Liver (tissue), 9 donors: ENCODE results near the gene MTARC1. TPM values are rescaled to one million over a fixed set of nuclear protein-coding genes. Genes with fewer than 3 reads are reported as not detected.

Source experiments
- DNase-seq: peaks from one replicate; pipeline ENCODE4 v3.0.0-alpha.2; 2017; ENCODE audit warnings: low spot score
- H3K27ac ChIP-seq, 2 donors: one replicate each; pipeline ENCODE4 v1.7.0; 2013; ENCODE audit warnings: inconsistent platforms in 2 of 2, low read length in 2 of 2, control low read depth in 1 of 2, low read depth in 1 of 2, mild to moderate bottlenecking in 1 of 2
- H3K27me3 ChIP-seq, 4 donors: one replicate each; pipeline versions ENCODE4 v1.6.1 to v1.7.0; 2013; ENCODE audit warnings: low read length in 3 of 4, inconsistent platforms in 1 of 4, mild to moderate bottlenecking in 1 of 4, moderate library complexity in 1 of 4; ENCODE audit not compliant: control insufficient read depth in 4 of 4, insufficient read depth in 4 of 4
- H3K36me3 ChIP-seq, 4 donors: one replicate each; pipeline versions ENCODE4 v1.6.1 to v1.7.0; 2013; ENCODE audit warnings: low read length in 3 of 4, mild to moderate bottlenecking in 3 of 4, low read depth in 1 of 4, moderate library complexity in 1 of 4; ENCODE audit not compliant: control insufficient read depth in 4 of 4, insufficient read depth in 3 of 4
- H3K4me1 ChIP-seq, 4 donors: one replicate each; pipeline versions ENCODE4 v1.6.1 to v1.7.0; 2013; ENCODE audit warnings: low read length in 3 of 4, mild to moderate bottlenecking in 3 of 4, moderate library complexity in 1 of 4; ENCODE audit not compliant: control insufficient read depth in 4 of 4, insufficient read depth in 4 of 4
- H3K4me3 ChIP-seq, 3 donors: one replicate each; pipeline versions ENCODE4 v1.6.1 to v1.7.0; 2013; ENCODE audit warnings: low read length in 3 of 3, control low read depth in 1 of 3, low read depth in 1 of 3, mild to moderate bottlenecking in 1 of 3
- H3K9ac ChIP-seq, 2 donors: one replicate each; pipeline ENCODE4 v1.7.0; 2013; ENCODE audit warnings: low read length in 2 of 2, mild to moderate bottlenecking in 2 of 2, moderate library complexity in 2 of 2, control low read depth in 1 of 2, low read depth in 1 of 2
- H3K9me3 ChIP-seq, 4 donors: one replicate each; pipeline versions ENCODE4 v1.6.1 to v1.7.0; 2013; ENCODE audit warnings: low read length in 3 of 4; ENCODE audit not compliant: control insufficient read depth in 4 of 4
- ATF3 ChIP-seq: IDR thresholded peaks from 2 replicates; pipeline ENCODE4 v1.6.1; 2016; ENCODE audit warnings: antibody characterized with exemption
- CTCF ChIP-seq: fragments of 150-350 bp; IDR thresholded peaks from 2 replicates; pipeline ENCODE4 v1.5.1; 2017; ENCODE audit warnings: improper control_type of control experiment, low read depth, low read length; ENCODE audit not compliant: missing input control
- FOXA1 ChIP-seq: IDR thresholded peaks from 2 replicates; pipeline ENCODE4 v1.6.1; 2016; ENCODE audit warnings: antibody characterized with exemption
- FOXA2 ChIP-seq: IDR thresholded peaks from 2 replicates; pipeline ENCODE4 v1.6.1; 2016; ENCODE audit warnings: antibody characterized with exemption
- GABPA ChIP-seq, 2 donors: IDR thresholded peaks in 1 of 2; conservative IDR thresholded peaks in 1 of 2; 2 replicates each; pipeline ENCODE4 v1.6.1; 2016; ENCODE audit warnings: antibody characterized with exemption in 2 of 2, mild to moderate bottlenecking in 1 of 2, moderate library complexity in 1 of 2
- HNF4A ChIP-seq, 2 donors: conservative IDR thresholded peaks; 2 replicates each; pipeline ENCODE4 v1.6.1; 2016; ENCODE audit warnings: antibody characterized with exemption in 2 of 2, mild to moderate bottlenecking in 2 of 2
- HNF4G ChIP-seq: IDR thresholded peaks from 2 replicates; pipeline ENCODE4 v1.6.1; 2016; ENCODE audit warnings: antibody characterized with exemption
- JUND ChIP-seq, 2 donors: IDR thresholded peaks; 2 replicates each; pipeline ENCODE4 v1.6.1; 2016; ENCODE audit warnings: antibody characterized with exemption in 2 of 2
- MAX ChIP-seq: IDR thresholded peaks from 2 replicates; pipeline ENCODE4 v1.6.1; 2016; ENCODE audit warnings: antibody characterized with exemption
- RXRA ChIP-seq, 2 donors: IDR thresholded peaks; 2 replicates each; pipeline ENCODE4 v1.6.1; 2017 to 2018; ENCODE audit warnings: antibody characterized with exemption in 2 of 2, mild to moderate bottlenecking in 1 of 2
- SP1 ChIP-seq: IDR thresholded peaks from 2 replicates; pipeline ENCODE4 v1.6.1; 2018; ENCODE audit warnings: antibody characterized with exemption, mild to moderate bottlenecking
- TAF1 ChIP-seq: conservative IDR thresholded peaks from 2 replicates; pipeline ENCODE4 v1.6.1; 2016; ENCODE audit warnings: antibody characterized with exemption, mild to moderate bottlenecking
- ZBTB33 ChIP-seq: IDR thresholded peaks from 2 replicates; pipeline ENCODE4 v1.6.1; 2016; ENCODE audit warnings: antibody characterized with exemption
- WGBS: extraction: QIAGEN DNeasy Blood & Tissue Kit; methylation state at CpG from one replicate; pipeline ENCODE4 v1.1.7; 2013; 5-methylcytosine and 5-hydroxymethylcytosine counted together
- polyA plus RNA-seq, 2 donors: library from polyadenylated mRNA; stranded (reverse) in 1 of 2; unstranded in 1 of 2; fragments of 200-250 nt in 1 of 2; fragments of >200 nt in 1 of 2; fragmentation: Nextera tagmentation in 1 of 2; extraction: Ambion mirVana in 1 of 2; gene quantifications; one replicate each; pipeline versions ENCODE4 v1.2.1 to v1.2.3, GENCODE V29; 2013 to 2015
- total RNA-seq, 2 donors: library from RNA; depleted of rRNA; stranded (reverse); fragments of >200 nt; gene quantifications; one replicate each; pipeline ENCODE4 v1.2.3, GENCODE V29; 2014
- donor health status: healthy.
- donor health status: healthy.
- donor health status: healthy.
- donor health status: healthy.
- donor health status: healthy.

Gene MTARC1
- total and polyA plus RNA-seq, 4 donors, result 9.8 to 71.3 (median 21.5) TPM

- Histone ChIP-seq H3K9me3 (no peaks in the 10 kb centered on the region), H3K27me3 (no peaks in the 10 kb centered on the region), H3K36me3 (peaks cover 0 to 31% (median 26%) of the 10 kb centered on the region in 4 donors), H3K4me1 (peaks cover 0 to 24% (median 19%) of the 10 kb centered on the region in 4 donors), H3K4me3 (no peak overlapping the region), H3K27ac (no peak overlapping the region), H3K9ac (no peak overlapping the region)
- TF ChIP-seq MAX (no peak), HNF4A (conservative IDR thresholded peaks at IDR 0.05) (no peak), TAF1 (no peak), HNF4G (no peak), FOXA1 (no peak), CTCF (no peak), RXRA (IDR thresholded peaks at IDR 0.05) (no peak), FOXA2 (no peak), JUND (IDR thresholded peaks at IDR 0.05) (no peak), GABPA (IDR thresholded peaks at IDR 0.05 in 1 of 2, conservative IDR thresholded peaks at IDR 0.05 in 1 of 2) (no peak)
- WGBS, result 98% methylated on average over 2 of the region's 2 CpGs
- DNase-seq, result peak; percentile 1
These were observed 11.6 kb downstream of the MTARC1 start for GRCh38 chr1:220798338-220798737.

GRCh38 chr1:220800262-220800661 is 13.5 kb downstream of the MTARC1 start:
- DNase-seq, result peak; percentile 6
- peaks cover 0 to 35% (median 27%) of the 10 kb centered on the region in 4 donors for H3K36me3 ChIP-seq
- H3K27ac ChIP-seq, result no peak overlapping the region
- TF ChIP-seq ZBTB33 (no peak), FOXA2 (no peak), SP1 (no peak), CTCF (no peak), ATF3 (no peak), TAF1 (no peak)
- no peak overlapping the region for H3K9ac ChIP-seq
- 92% methylated on average over 6 of the region's 6 CpGs for WGBS
- H3K9me3 ChIP-seq, result no peaks in the 10 kb centered on the region
- no peaks in the 10 kb centered on the region for H3K27me3 ChIP-seq
- H3K4me1 ChIP-seq, result peaks cover 0 to 22% (median 16%) of the 10 kb centered on the region in 4 donors
- no peak overlapping the region for H3K4me3 ChIP-seq
